GM23338 (cell line): ENCODE measurements around the gene DMRT3.
A peak's percentile ranks its signal among the peaks of the same experiment; 100 is the strongest.

Experiments
- CREB1 ChIP-seq: fragments of 250-450 bp; sonication (Bioruptor Pico); IDR thresholded peaks from 2 replicates; pipeline ENCODE4 v1.5.0; 2020; ENCODE audit warnings: low read depth, mild to moderate bottlenecking, moderate library complexity
- EZH2 ChIP-seq: fragments of 200-600 bp; sonication (generic); IDR thresholded peaks from one replicate; pipeline ENCODE4 v1.8.0; 2017; ENCODE audit warnings: antibody characterized with exemption, mild to moderate bottlenecking, low read depth; ENCODE audit not compliant: unreplicated experiment
- EZH2phosphoT487 ChIP-seq: fragments of 200-600 bp; sonication (generic); IDR thresholded peaks from one replicate; pipeline ENCODE4 v1.8.1; 2018; ENCODE audit warnings: antibody characterized with exemption; ENCODE audit not compliant: unreplicated experiment
- JUNB ChIP-seq: IDR thresholded peaks from one replicate; pipeline ENCODE4 v1.6.1; 2016; ENCODE audit warnings: antibody characterized with exemption; ENCODE audit not compliant: unreplicated experiment
- POLR2AphosphoS5 ChIP-seq: IDR thresholded peaks from 2 replicates; pipeline ENCODE4 v1.6.1; 2016; ENCODE audit warnings: antibody characterized with exemption, low read depth
- ZNF114 ChIP-seq: fragments of 250-450 bp; sonication (Bioruptor Pico); IDR thresholded peaks from 2 replicates; pipeline ENCODE4 v1.5.0; 2020; ENCODE audit warnings: mild to moderate bottlenecking, moderate library complexity
- ZNF331 ChIP-seq: fragments of 250-450 bp; sonication (Bioruptor Pico); IDR thresholded peaks from 2 replicates; pipeline ENCODE4 v1.5.0; 2020; ENCODE audit warnings: low read depth, mild to moderate bottlenecking, moderate library complexity
- TF ChIP-seq, protein P1 (sequence below), 2 experiments: fragments of 200-600 bp in 1 of 2; sonication (generic) in 1 of 2; conservative IDR thresholded peaks; 2 replicates each; pipeline versions ENCODE4 v1.5.1 to v1.6.1; 2016 to 2017; ENCODE audit warnings: antibody characterized with exemption in 2 of 2, low read depth in 2 of 2, mild to moderate bottlenecking in 2 of 2, moderate library complexity in 1 of 2
- TF ChIP-seq, protein P2 (sequence below): IDR thresholded peaks from one replicate; pipeline ENCODE4 v1.6.1; 2018; ENCODE audit warnings: antibody characterized with exemption; ENCODE audit not compliant: unreplicated experiment
- TF ChIP-seq, protein P3 (sequence below): IDR thresholded peaks from 2 replicates; pipeline ENCODE4 v1.6.1; 2016; ENCODE audit warnings: antibody characterized with exemption
- TF ChIP-seq, protein P4 (sequence below): fragments of 250-450 bp; sonication (Bioruptor Pico); IDR thresholded peaks from 2 replicates; pipeline ENCODE4 v1.5.0; 2020; ENCODE audit warnings: mild to moderate bottlenecking, moderate library complexity

DNA sequence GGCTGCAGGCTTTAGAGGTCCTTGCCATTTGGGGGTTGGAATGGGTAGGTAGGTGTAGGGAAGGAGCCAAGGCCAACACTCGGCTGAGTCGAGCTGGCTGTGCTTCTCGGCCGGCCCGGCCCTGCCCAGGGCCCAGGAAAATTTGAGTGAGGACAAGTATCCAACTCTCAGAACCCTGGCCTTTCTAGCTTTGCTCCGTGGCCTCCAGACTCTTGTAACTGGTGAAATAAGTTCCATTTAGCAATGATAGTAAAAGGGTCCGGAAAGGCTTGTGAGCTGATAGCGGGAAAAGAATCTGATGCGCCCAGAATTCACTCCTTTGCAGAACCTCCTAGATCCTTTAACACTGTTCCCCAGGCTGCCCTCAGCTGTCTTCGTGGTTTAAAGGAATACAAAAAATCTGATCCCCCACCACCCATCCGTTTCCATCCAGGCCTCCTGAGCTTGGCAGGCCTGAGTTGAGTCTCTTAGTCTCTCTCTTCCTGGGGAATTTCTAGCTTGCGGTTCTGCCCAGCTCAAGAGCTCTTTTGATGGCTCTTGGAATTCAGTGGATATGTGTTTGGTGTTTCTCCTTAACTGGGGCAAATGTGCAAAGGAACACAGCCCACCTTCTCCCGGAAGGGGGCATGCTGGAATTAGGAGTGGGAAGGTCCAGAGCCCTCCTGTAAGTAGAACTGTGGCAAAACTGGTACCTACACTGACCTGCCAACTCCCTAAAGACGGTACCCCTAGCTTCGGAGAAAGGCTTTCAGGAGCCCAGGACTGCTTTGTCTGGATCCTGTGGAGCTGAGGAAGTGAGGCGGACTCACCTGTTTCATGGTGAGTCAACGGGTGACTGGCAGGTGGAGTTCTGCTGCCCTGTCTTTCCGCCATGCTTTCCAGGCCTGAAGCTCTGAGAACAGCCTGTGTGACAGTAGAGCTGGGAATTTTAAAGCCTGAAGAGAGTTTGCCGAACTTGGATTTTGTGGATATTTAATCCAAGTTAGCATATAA lies 1.7 kb downstream of the DMRT3 start:
- TF ChIP-seq, protein P1, sequence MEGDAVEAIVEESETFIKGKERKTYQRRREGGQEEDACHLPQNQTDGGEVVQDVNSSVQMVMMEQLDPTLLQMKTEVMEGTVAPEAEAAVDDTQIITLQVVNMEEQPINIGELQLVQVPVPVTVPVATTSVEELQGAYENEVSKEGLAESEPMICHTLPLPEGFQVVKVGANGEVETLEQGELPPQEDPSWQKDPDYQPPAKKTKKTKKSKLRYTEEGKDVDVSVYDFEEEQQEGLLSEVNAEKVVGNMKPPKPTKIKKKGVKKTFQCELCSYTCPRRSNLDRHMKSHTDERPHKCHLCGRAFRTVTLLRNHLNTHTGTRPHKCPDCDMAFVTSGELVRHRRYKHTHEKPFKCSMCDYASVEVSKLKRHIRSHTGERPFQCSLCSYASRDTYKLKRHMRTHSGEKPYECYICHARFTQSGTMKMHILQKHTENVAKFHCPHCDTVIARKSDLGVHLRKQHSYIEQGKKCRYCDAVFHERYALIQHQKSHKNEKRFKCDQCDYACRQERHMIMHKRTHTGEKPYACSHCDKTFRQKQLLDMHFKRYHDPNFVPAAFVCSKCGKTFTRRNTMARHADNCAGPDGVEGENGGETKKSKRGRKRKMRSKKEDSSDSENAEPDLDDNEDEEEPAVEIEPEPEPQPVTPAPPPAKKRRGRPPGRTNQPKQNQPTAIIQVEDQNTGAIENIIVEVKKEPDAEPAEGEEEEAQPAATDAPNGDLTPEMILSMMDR (conservative IDR thresholded peaks at IDR 0.05; ENCODE audit: low read depth in 2 of 2), result 0 out of 4 replicates have a peak, but pooled peaks of 1 of the 2 experiments have one; percentile 9
- TF ChIP-seq POLR2AphosphoS5 (no peak), EZH2 (peak; percentile 91), CREB1 (CRISPR knock-in tag) (no peak), ZNF114 (CRISPR knock-in tag) (no peak), JUNB (no peak), EZH2phosphoT487 (peak; percentile 4), ZNF331 (CRISPR knock-in tag) (no peak)
- TF ChIP-seq, protein P2, sequence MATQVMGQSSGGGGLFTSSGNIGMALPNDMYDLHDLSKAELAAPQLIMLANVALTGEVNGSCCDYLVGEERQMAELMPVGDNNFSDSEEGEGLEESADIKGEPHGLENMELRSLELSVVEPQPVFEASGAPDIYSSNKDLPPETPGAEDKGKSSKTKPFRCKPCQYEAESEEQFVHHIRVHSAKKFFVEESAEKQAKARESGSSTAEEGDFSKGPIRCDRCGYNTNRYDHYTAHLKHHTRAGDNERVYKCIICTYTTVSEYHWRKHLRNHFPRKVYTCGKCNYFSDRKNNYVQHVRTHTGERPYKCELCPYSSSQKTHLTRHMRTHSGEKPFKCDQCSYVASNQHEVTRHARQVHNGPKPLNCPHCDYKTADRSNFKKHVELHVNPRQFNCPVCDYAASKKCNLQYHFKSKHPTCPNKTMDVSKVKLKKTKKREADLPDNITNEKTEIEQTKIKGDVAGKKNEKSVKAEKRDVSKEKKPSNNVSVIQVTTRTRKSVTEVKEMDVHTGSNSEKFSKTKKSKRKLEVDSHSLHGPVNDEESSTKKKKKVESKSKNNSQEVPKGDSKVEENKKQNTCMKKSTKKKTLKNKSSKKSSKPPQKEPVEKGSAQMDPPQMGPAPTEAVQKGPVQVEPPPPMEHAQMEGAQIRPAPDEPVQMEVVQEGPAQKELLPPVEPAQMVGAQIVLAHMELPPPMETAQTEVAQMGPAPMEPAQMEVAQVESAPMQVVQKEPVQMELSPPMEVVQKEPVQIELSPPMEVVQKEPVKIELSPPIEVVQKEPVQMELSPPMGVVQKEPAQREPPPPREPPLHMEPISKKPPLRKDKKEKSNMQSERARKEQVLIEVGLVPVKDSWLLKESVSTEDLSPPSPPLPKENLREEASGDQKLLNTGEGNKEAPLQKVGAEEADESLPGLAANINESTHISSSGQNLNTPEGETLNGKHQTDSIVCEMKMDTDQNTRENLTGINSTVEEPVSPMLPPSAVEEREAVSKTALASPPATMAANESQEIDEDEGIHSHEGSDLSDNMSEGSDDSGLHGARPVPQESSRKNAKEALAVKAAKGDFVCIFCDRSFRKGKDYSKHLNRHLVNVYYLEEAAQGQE, result no peak
- TF ChIP-seq, protein P3, sequence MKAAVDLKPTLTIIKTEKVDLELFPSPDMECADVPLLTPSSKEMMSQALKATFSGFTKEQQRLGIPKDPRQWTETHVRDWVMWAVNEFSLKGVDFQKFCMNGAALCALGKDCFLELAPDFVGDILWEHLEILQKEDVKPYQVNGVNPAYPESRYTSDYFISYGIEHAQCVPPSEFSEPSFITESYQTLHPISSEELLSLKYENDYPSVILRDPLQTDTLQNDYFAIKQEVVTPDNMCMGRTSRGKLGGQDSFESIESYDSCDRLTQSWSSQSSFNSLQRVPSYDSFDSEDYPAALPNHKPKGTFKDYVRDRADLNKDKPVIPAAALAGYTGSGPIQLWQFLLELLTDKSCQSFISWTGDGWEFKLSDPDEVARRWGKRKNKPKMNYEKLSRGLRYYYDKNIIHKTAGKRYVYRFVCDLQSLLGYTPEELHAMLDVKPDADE, result no peak
- TF ChIP-seq, protein P4, sequence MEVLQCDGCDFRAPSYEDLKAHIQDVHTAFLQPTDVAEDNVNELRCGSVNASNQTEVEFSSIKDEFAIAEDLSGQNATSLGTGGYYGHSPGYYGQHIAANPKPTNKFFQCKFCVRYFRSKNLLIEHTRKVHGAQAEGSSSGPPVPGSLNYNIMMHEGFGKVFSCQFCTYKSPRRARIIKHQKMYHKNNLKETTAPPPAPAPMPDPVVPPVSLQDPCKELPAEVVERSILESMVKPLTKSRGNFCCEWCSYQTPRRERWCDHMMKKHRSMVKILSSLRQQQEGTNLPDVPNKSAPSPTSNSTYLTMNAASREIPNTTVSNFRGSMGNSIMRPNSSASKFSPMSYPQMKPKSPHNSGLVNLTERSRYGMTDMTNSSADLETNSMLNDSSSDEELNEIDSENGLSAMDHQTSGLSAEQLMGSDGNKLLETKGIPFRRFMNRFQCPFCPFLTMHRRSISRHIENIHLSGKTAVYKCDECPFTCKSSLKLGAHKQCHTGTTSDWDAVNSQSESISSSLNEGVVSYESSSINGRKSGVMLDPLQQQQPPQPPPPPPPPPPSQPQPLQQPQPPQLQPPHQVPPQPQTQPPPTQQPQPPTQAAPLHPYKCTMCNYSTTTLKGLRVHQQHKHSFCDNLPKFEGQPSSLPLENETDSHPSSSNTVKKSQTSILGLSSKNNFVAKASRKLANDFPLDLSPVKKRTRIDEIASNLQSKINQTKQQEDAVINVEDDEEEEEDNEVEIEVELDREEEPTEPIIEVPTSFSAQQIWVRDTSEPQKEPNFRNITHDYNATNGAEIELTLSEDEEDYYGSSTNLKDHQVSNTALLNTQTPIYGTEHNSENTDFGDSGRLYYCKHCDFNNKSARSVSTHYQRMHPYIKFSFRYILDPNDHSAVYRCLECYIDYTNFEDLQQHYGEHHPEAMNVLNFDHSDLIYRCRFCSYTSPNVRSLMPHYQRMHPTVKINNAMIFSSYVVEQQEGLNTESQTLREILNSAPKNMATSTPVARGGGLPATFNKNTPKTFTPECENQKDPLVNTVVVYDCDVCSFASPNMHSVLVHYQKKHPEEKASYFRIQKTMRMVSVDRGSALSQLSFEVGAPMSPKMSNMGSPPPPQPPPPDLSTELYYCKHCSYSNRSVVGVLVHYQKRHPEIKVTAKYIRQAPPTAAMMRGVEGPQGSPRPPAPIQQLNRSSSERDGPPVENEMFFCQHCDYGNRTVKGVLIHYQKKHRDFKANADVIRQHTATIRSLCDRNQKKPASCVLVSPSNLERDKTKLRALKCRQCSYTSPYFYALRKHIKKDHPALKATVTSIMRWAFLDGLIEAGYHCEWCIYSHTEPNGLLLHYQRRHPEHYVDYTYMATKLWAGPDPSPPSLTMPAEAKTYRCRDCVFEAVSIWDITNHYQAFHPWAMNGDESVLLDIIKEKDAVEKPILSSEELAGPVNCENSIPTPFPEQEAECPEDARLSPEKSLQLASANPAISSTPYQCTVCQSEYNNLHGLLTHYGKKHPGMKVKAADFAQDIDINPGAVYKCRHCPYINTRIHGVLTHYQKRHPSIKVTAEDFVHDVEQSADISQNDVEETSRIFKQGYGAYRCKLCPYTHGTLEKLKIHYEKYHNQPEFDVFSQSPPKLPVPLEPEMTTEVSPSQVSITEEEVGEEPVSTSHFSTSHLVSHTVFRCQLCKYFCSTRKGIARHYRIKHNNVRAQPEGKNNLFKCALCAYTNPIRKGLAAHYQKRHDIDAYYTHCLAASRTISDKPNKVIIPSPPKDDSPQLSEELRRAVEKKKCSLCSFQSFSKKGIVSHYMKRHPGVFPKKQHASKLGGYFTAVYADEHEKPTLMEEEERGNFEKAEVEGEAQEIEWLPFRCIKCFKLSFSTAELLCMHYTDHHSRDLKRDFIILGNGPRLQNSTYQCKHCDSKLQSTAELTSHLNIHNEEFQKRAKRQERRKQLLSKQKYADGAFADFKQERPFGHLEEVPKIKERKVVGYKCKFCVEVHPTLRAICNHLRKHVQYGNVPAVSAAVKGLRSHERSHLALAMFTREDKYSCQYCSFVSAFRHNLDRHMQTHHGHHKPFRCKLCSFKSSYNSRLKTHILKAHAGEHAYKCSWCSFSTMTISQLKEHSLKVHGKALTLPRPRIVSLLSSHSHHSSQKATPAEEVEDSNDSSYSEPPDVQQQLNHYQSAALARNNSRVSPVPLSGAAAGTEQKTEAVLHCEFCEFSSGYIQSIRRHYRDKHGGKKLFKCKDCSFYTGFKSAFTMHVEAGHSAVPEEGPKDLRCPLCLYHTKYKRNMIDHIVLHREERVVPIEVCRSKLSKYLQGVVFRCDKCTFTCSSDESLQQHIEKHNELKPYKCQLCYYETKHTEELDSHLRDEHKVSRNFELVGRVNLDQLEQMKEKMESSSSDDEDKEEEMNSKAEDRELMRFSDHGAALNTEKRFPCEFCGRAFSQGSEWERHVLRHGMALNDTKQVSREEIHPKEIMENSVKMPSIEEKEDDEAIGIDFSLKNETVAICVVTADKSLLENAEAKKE (CRISPR knock-in tag), result no peak
